ENCODE measurements around the gene AP3M1.
A peak's percentile ranks its signal among the peaks of the same experiment; 100 is the strongest.

AP3M1 gene

DNA sequence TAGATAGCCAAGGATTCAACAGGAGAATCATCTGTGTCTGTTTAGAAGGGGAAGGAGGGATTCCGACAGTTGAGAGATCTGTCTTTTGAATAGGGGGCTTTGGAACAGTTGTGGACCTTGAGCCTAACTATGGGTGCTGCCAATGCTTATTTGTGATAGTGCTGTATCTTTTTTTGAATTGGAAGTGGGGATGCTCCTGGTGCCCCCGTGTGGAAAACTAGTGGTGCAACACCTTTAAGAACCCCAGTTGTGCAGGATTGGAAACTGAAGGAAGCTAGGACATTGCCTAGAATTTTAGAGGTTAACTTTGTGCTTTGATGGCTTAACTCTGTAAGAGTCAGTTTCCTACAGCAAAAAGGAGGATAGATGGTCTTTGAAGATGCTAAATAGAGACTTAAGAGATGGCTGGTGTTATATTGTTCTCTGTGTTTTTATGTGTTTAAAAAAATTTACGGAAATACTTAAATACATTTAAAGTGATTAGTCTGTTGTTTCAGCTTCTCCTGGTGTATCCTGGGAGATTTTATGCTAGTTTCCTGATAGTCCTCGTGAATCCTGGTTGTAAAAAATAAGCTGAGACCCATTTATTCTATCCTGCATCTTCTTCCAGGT is 69.3 kb downstream of the AP3M1 start:
- DNase-seq (ENCODE audit: low read depth in 1 of 2, low spot score in 1 of 2): no peak

DNA sequence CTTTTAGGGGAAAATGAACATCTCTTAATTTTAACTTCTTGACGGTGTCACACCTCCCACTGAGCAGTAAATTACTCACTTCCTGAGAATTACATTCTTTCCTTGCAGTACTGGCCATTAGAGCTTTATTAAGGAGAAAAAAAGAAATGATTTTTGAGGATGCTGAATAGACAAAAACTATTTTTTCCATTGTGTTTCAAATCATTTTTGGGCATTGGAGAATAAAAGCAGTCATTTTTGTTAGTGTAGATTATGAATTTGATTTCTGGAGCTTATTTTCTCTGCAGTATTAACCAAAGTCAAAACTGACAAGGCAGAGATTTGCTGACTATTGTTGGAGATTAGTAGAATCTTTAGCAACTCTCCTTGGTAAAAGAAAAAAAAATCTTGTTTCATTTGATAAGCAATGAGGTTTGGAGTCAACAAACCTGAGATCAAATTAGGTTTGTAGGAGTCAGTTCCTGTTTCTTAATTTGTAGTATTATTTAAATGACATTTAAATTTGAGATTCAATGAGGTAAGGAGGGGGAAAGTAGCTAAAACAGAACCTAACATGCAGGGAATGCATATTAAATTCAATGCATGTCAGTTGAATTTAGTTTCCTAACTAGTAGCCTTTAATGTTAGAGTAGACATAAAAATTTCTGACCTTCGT is 70.6 kb downstream of the AP3M1 start:
- DNase-seq (ENCODE audit: low read depth in 1 of 2, low spot score in 1 of 2): no peak

- no peak for DNase-seq (ENCODE audit: low read depth in 1 of 2, low spot score in 1 of 2)
Observed at GRCh38 chr10:74079028-74079935, 71.3 kb downstream of the AP3M1 start.

DNA sequence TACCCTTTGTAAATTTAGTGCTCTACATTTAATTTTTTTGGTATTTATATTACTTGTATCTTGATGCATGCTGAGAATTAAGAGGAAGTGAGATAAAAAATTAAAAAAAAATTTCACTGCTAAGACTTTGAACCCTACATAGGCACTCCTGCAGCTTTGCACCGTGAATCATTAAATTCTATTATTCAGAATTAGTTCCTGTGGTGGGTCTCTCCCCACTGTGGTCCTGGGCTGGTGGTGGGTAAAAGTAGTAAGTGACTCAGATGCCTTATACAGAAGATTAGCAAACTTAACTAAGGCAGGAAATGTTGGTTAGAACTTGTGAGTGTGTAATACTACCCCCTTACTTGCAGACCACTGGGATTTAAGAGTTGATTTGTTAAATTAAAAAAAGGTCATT is 72.6 kb downstream of the AP3M1 start:
- peak in 1 of 2 donors; percentile 9 for DNase-seq (ENCODE audit: low read depth in 1 of 2, low spot score in 1 of 2)

DNA sequence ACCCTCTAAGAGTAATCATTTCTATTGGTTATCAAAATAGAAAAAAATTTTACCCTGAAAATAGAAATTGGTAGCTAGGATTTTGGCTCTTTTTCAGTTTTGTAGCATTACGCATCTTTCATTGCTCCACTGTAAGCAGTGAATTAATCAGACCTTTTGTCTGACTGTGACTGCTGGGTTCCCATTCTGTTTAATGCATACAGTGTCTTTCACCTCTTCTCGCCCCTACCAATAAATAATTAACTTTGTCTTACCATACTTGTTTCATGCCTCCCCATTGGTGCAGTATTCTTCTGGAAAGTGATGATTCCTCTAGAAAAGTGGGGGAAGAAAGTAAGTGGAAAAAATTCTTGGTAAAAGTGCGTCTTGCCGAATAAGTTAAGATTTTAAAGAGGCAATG is 73.2 kb downstream of the AP3M1 start:
- DNase-seq (ENCODE audit: low read depth in 1 of 2, low spot score in 1 of 2): no peak

DNA sequence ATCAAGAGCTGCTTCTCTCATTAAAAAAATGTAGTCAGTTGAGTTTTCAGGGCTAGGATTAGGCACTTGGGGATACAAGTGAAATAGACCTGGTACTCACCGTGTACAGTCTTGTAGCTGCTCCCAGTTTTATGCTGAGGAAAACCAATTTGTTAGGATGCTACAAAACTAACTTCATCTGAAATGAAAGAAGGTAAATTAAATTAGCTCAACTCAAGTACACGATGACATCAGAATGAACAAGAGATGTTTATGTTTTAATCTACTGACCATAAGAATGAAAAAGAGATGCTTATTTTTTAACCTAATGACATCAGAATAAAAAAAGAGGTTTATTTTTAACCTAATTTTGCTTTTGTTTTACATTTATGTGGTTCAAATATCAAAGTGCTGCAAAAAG is 73.7 kb downstream of the AP3M1 start:
- DNase-seq (ENCODE audit: low read depth in 1 of 2, low spot score in 1 of 2): no peak

DNA sequence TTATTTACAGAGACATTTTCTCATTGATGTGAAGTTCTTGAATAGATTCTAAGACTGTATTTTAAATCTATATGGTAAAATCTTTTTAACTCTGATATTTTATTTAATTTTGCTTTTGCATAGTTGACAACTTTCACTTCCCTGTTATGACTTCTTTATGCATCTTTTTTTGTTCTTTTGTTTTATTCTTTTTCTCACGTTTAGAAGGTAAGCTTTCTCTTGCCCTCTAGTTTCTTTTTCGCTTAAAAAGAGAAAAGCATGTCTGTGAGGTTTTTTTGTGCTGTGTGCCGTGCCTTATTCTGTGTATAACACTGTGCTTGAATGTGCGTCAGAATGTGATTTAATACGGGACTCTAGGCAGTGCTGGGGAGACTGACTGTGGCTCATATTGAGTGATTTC is 74.7 kb downstream of the AP3M1 start:
- DNase-seq (ENCODE audit: low read depth in 1 of 2, low spot score in 1 of 2): no peak

GRCh38 chr10:74072503-74072902 is 78.1 kb downstream of the AP3M1 start:
- no peak for DNase-seq (ENCODE audit: low read depth in 1 of 2, low spot score in 1 of 2)

- no peak for DNase-seq (ENCODE audit: low read depth in 1 of 2, low spot score in 1 of 2)
Observed at GRCh38 chr10:74071157-74071556, 79.5 kb downstream of the AP3M1 start.

Measured in activated T-helper 1 cell treated with anti-CD3 and anti-CD28 coated beads, Interleukin-2, amount 50 U/mL, for 16 hours (primary cell).